ENCODE data around the gene DDC. TPM values are rescaled to one million over a fixed set of nuclear protein-coding genes. Genes with fewer than 3 reads are reported as not detected.
"Not testable (repeated sequence)": the region's sequence is repeated elsewhere in the genome, so short reads cannot be mapped to it uniquely, and the experiment has no call there.

DDC gene
- total RNA-seq, 1 donor from 2014 or later, result 0.82 TPM

- no peak for FAIRE-seq
- no peak for DNase-seq (ENCODE audit: low spot score in 2 of 2)
Observed at GRCh38 chr7:50531401-50531911, 33.7 kb downstream of the DDC start.

GRCh38 chr7:50530766-50531165 lies 34.4 kb downstream of the DDC start:
- FAIRE-seq, result no peak
- no peak for DNase-seq (ENCODE audit: low spot score in 2 of 2)

- FAIRE-seq (no peak), DNase-seq (ENCODE audit: low spot score in 2 of 2) (no peak)
Observed at GRCh38 chr7:50529093-50529862, 35.9 kb downstream of the DDC start.

- DNase-seq (ENCODE audit: low spot score in 2 of 2), result no peak
- FAIRE-seq, result no peak
Observed at GRCh38 chr7:50528266-50529092, 36.7 kb downstream of the DDC start.

- DNase-seq (ENCODE audit: low spot score in 2 of 2); FAIRE-seq: not testable (repeated sequence)
Observed at GRCh38 chr7:50519350-50519749, 45.9 kb downstream of the DDC start.

GRCh38 chr7:50513166-50513871 lies 51.9 kb downstream of the DDC start:
- no peak for FAIRE-seq
- no peak for DNase-seq (ENCODE audit: low spot score in 2 of 2)

- FAIRE-seq, result no peak
Observed at GRCh38 chr7:50512384-50512783, 52.8 kb downstream of the DDC start.

GRCh38 chr7:50509459-50509858 lies 55.7 kb downstream of the DDC start:
- no peak for FAIRE-seq
- DNase-seq (ENCODE audit: low spot score in 2 of 2), result no peak

More at GRCh38 chr7:50512384-50512783, 52.8 kb downstream of the DDC start:
- no peak for DNase-seq (ENCODE audit: low spot score in 2 of 2)

GRCh38 chr7:50508471-50508943 lies 56.7 kb downstream of the DDC start:
- FAIRE-seq, result no peak

GRCh38 chr7:50507898-50508470 lies 57.2 kb downstream of the DDC start:
- no peak for FAIRE-seq

More at GRCh38 chr7:50508471-50508943, 56.7 kb downstream of the DDC start:
- no peak for DNase-seq (ENCODE audit: low spot score in 2 of 2)

GRCh38 chr7:50505553-50506210 lies 59.5 kb downstream of the DDC start:
- FAIRE-seq (no peak), DNase-seq (ENCODE audit: low spot score in 2 of 2) (no peak)

More at GRCh38 chr7:50507898-50508470, 57.2 kb downstream of the DDC start:
- no peak for DNase-seq (ENCODE audit: low spot score in 2 of 2)

- DNase-seq (ENCODE audit: low spot score in 2 of 2) (no peak), FAIRE-seq (no peak)
Observed at GRCh38 chr7:50504646-50505546, 60.3 kb downstream of the DDC start.

- FAIRE-seq (no peak), DNase-seq (ENCODE audit: low spot score in 2 of 2) (no peak)
Observed at GRCh38 chr7:50502947-50503346, 62.3 kb downstream of the DDC start.

- FAIRE-seq, result no peak
- no peak for DNase-seq (ENCODE audit: low spot score in 2 of 2)
Observed at GRCh38 chr7:50502001-50502684, 63.1 kb downstream of the DDC start.

- DNase-seq (ENCODE audit: low spot score in 2 of 2), result no peak
- no peak for FAIRE-seq
Observed at GRCh38 chr7:50499092-50499491, 66.1 kb downstream of the DDC start.

- DNase-seq (ENCODE audit: low spot score in 2 of 2) (no peak), FAIRE-seq (no peak)
Observed at GRCh38 chr7:50497968-50498367, 67.2 kb downstream of the DDC start.

GRCh38 chr7:50497068-50497642 lies 68.0 kb downstream of the DDC start:
- DNase-seq (ENCODE audit: low spot score in 2 of 2) (no peak), FAIRE-seq (no peak)

GRCh38 chr7:50496569-50496968 lies 68.6 kb downstream of the DDC start:
- no peak for FAIRE-seq
- no peak for DNase-seq (ENCODE audit: low spot score in 2 of 2)
